Measurements from ENCODE around the gene OR10K1.

DNA sequence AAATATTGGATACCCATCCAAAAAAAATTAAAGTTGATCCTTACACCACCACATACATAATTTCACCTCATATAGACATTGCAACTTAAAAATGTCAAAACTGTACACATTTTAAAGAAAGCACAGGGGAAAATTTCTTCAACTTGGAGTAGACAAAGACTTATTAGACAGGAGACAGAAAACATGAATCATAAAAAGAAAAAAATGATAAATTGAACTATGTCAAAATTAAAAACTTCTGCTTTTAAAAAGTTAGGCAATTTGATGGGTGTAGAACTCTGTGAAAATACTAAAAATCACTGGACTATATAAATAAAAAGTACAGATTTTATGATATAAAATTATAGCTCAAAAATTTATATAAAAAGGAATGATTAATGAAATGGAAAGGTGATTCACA, 4.4 kb upstream of the OR10K1 start:
- TF ChIP-seq EZH2 (IDR thresholded peaks at IDR 0.05) (no peak), POLR2AphosphoS5 (IDR thresholded peaks at IDR 0.05; ENCODE audit: borderline replicate concordance, low read depth, low read length) (no peak), FOXP2 (optimal IDR thresholded peaks at IDR 0.05; ENCODE audit: control extremely low read depth, extremely low read length, insufficient read depth) (no peak)

Data from SK-N-MC (cell line).